GM10266 (cell line): ENCODE measurements around the gene SAMD9.
A peak's percentile ranks its signal among the peaks of the same experiment; 100 is the strongest.
"Not testable (repeated sequence)": the region's sequence is repeated elsewhere in the genome, so short reads cannot be mapped to it uniquely, and the experiment has no call there.

ENCODE experiments used
- DNase-seq: peaks from one replicate; pipeline ENCODE4 v3.0.0; 2012; ENCODE audit errors: extremely low spot score
- TF ChIP-seq, protein P1 (sequence below): IDR thresholded peaks from 2 replicates; pipeline ENCODE4 v1.5.1; 2012; ENCODE audit warnings: mild to moderate bottlenecking, low read depth; ENCODE audit not compliant: control insufficient read depth, insufficient read depth; ENCODE audit errors: missing control alignments

The SAMD9 gene

DNA sequence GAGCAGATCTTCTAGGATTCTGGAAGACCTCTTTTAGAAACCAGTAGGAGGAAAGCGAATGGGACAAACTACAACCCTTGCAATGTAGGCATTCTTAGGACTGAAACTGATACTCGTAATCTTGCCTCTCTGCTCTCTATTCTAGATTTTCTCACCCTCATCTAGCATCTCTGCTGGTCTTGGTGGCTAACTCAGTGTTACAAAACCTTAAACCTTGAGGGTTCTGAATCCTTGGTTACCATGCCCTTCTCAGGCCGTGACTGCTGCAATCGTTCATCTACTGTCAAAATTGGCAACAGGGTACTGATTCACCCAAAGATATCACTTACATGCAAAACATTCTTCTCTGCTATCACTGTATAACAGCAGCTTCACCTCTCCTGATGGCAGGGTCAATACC, 55.2 kb downstream of the SAMD9 start:
- TF ChIP-seq, protein P1, sequence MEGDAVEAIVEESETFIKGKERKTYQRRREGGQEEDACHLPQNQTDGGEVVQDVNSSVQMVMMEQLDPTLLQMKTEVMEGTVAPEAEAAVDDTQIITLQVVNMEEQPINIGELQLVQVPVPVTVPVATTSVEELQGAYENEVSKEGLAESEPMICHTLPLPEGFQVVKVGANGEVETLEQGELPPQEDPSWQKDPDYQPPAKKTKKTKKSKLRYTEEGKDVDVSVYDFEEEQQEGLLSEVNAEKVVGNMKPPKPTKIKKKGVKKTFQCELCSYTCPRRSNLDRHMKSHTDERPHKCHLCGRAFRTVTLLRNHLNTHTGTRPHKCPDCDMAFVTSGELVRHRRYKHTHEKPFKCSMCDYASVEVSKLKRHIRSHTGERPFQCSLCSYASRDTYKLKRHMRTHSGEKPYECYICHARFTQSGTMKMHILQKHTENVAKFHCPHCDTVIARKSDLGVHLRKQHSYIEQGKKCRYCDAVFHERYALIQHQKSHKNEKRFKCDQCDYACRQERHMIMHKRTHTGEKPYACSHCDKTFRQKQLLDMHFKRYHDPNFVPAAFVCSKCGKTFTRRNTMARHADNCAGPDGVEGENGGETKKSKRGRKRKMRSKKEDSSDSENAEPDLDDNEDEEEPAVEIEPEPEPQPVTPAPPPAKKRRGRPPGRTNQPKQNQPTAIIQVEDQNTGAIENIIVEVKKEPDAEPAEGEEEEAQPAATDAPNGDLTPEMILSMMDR, result no peak
- no peak for DNase-seq

DNA sequence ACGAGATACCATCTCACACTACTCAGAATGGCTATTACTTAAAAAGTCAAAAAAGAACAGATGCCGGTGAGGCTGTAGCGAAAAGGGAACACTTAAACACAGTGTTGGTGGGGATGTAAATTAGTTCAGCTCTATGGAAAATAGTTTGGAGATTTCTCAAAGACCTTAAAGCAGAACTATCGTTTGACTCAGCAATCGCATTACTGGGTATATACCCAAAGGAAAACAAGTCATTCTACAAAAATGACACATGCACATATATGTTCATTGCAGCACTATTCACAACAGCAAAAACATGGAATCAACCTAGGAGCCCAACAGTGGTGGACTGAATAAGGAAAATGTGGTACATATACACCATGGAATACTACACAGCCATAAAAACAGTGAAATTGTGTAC, 56.9 kb downstream of the SAMD9 start:
- TF ChIP-seq, protein P1, result no peak
- DNase-seq, result no peak

DNA sequence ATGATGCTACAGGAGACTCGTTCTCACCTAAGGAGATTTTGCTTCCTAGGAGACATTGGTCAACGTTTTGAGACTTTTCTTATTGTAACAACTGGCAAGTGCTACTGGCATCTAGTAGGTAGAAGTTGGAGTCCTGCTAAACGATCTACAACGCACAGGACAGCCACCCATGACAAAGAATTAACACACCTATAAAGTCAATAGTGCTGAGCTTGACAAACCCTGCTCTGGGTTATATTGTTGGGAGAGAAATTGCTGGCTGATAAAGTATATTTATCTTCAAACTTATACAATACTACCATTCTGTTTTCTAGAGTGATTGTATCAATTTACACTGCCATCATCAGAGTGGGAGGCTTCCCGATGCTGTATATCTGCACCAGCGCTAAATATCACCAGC, 57.8 kb downstream of the SAMD9 start:
- TF ChIP-seq, protein P1, result no peak
- no peak for DNase-seq

DNA sequence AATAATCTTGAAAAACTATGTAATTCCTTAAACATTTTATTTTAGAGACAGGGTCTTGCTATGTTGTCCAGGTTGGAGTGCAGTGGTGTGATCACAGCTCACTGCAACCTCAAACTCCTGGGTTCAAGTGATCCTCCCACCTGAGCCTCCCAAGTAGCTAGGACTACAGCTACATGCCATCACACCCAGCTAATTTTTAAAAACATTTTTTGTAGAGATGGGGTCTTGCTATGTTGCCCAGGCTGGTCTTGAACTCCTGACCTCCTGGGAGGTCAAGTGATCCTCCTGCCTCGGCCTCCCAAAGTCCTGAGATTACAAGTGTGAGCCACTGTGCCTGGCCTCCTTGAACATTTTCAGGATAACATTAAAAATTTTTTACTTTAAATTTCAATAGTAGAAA, 61.2 kb downstream of the SAMD9 start:
- not testable (repeated sequence) for DNase-seq

DNA sequence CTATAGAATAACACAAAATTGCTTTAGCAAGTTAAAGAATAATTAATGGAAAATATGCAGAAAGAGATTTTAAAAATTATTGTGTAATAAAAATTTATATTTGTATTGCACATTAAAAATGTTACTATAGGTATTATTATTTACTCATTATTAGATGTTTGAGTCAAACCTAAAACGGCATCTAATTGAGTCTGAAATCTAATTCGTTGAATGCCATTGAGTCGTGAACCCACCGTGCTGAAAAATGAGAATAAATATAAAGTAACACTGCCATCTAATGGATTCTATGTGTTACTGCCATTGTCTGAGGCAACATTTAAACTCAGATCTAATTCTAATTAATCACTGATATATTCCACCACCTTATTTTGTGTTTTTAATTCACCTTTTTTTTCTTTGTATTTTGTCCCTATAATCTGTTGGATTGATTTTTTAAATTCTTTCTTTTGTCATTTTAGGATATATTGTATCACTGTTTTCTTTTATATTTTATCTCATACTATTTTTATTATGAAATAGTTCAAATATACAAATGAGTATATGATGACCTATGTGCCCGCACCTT, 62.2 kb downstream of the SAMD9 start:
- DNase-seq, result peak; percentile 58
- TF ChIP-seq, protein P1, result peak; percentile 63

DNA sequence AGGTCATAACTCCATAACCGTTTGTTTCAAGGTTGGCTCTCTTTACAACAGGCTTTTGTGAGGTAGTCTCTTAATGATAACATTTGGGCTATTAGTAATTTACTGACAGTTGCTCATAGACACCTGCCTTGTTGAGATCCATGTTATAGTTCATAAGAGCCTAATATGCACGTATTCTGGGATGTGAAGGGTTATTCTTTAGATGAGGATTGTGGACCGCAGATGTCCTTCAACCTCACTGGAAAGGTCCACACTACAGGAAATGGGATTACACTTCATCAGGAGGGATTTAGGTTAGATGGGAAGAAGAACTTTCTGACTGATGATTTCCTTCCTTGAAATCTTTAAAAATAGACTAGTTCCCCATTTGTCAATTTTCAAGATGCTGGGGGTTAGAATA, 62.8 kb downstream of the SAMD9 start:
- TF ChIP-seq, protein P1, result no peak
- DNase-seq, result no peak

DNA sequence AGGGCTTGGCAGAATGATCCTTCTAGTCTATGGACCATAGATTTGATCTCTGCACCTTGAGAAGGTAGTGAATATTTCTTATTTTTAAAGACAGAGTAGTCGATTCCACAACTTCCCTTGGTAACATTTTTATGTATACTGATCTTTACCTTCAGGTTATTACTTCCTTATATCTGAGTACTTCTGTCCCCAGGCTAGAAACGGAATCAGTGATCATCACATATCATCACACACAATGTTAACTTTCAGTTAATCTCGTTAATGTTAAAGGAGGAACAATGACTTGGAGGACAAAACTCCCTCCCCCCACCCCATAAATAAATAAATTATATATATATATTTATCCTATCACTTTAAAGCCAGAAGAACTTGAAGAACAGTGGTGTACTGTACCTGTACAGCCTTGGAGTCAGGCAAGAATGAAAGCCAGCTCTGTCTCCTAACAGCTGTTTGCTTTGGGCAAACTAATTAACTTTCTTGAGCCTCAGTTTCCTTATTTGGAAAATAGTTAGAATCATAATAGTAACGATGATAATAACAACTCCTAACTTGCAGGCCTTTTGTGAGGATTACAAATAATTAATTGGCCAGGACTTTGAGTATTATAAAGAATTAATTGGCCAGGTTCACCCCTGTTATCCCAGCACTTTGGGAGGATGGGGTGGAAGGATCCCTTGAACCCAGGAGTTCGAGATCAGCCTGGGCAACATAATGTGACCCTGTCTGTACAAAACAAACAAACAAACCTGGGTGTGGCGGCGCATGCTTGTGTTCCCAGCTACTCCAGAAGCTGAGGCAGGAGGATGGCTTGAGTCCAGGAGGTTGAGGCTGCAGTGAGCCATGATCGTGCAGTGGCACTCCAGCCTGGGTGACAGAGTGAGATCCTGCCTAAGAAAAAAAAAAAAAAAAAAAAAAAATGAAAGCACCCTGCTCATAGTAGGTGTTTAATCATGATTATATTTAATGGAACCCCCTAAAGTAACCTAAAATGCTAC, 63.5 kb downstream of the SAMD9 start:
- DNase-seq, result no peak
- TF ChIP-seq, protein P1, result no peak
